Right atrium auricular region (tissue), 2 donors: ENCODE measurements around the gene NACC2. TPM values are rescaled to one million over a fixed set of nuclear protein-coding genes. Genes with fewer than 3 reads are reported as not detected.
A peak's percentile ranks its signal among the peaks of the same experiment; 100 is the strongest.

Experiments used
- DNase-seq: peaks from one replicate; pipeline ENCODE4 v3.0.0-alpha.2; 2019; ENCODE audit warnings: low spot score
- H3K27ac ChIP-seq, 2 donors: fragments of 200-600 bp; sonication (generic); 1 replicate in 1 of 2; 2 replicates in 1 of 2; pipeline ENCODE4 v1.5.1; 2016 to 2019
- H3K27me3 ChIP-seq, 2 donors: fragments of 200-600 bp; sonication (generic); one replicate each; pipeline versions ENCODE4 v1.5.1 to v1.6.0; 2017 to 2019
- H3K36me3 ChIP-seq: fragments of 200-600 bp; sonication (generic); one replicate; pipeline ENCODE4 v1.5.1; 2016
- H3K4me1 ChIP-seq, 2 donors: fragments of 200-600 bp; sonication (generic); one replicate each; pipeline versions ENCODE4 v1.5.1 to v1.6.0; 2017 to 2019
- H3K4me3 ChIP-seq, 2 donors: fragments of 200-600 bp; sonication (generic); 1 replicate in 1 of 2; 2 replicates in 1 of 2; pipeline ENCODE4 v1.5.1; 2017 to 2019; ENCODE audit warnings: mild to moderate bottlenecking in 1 of 2, moderate library complexity in 1 of 2
- H3K9me3 ChIP-seq, 2 donors: fragments of 200-600 bp; sonication (generic); one replicate each; pipeline ENCODE4 v1.5.1; 2019
- total RNA-seq, 2 donors: library from RNA; depleted of rRNA; stranded (reverse); fragments of >200 nt; gene quantifications; one replicate each; pipeline ENCODE4 v1.1.0, GENCODE V29; 2016
- TF ChIP-seq, protein P1 (sequence below), 2 donors: fragments of 200-600 bp; sonication (generic); IDR thresholded peaks; one replicate each; pipeline ENCODE4 v1.5.1; 2019; ENCODE audit warnings: antibody characterized with exemption in 2 of 2

NACC2 gene
- total RNA-seq, 2 donors from 2014 or later, result 49.1 to 55.5 TPM

DNA sequence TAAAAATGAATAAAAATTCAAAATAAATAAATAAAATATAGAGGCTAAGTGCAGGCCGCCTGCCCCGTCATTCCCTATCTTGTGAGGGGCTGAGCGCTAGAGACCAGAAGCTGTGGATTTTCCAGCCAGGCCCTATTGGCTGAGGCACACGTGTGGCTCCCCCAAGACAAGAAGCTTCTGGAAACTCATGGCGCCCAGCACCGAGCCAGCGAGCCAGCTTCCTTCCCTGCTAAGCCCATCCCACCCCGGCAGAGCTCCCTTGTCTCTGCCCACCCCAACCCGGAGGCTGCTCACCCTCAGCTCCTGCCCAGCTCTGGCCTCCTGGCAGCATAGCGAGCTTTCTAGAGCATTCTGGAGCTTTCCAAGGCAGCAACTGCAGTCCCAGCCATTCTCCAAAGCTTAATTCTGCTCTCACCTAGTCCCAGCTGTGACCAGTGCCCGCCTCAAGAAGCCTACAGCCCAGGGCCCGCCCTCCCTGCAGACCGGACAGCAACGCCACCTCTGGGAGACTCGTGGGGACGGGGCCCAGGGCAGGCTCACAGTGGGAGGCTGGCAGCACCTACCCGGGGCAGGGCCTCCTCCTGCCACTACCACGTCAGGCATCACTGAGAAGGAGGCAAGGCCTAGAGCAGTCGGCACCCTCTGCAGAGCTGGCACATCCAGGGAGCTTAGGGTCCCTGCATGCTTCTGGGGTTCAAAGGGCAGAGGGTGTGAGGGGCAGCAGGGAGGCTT is 46.8 kb upstream of the NACC2 start:
- no peaks in the 10 kb centered on the region for H3K9me3 ChIP-seq
- TF ChIP-seq, protein P1, sequence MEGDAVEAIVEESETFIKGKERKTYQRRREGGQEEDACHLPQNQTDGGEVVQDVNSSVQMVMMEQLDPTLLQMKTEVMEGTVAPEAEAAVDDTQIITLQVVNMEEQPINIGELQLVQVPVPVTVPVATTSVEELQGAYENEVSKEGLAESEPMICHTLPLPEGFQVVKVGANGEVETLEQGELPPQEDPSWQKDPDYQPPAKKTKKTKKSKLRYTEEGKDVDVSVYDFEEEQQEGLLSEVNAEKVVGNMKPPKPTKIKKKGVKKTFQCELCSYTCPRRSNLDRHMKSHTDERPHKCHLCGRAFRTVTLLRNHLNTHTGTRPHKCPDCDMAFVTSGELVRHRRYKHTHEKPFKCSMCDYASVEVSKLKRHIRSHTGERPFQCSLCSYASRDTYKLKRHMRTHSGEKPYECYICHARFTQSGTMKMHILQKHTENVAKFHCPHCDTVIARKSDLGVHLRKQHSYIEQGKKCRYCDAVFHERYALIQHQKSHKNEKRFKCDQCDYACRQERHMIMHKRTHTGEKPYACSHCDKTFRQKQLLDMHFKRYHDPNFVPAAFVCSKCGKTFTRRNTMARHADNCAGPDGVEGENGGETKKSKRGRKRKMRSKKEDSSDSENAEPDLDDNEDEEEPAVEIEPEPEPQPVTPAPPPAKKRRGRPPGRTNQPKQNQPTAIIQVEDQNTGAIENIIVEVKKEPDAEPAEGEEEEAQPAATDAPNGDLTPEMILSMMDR (IDR thresholded peaks at IDR 0.05), result no peak
- H3K4me3 ChIP-seq, result no peak overlapping the region
- DNase-seq, result no peak
- H3K4me1 ChIP-seq, result no peaks in the 10 kb centered on the region
- no peak overlapping the region for H3K27ac ChIP-seq
- no peaks in the 10 kb centered on the region for H3K36me3 ChIP-seq
- no peaks in the 10 kb centered on the region for H3K27me3 ChIP-seq

DNA sequence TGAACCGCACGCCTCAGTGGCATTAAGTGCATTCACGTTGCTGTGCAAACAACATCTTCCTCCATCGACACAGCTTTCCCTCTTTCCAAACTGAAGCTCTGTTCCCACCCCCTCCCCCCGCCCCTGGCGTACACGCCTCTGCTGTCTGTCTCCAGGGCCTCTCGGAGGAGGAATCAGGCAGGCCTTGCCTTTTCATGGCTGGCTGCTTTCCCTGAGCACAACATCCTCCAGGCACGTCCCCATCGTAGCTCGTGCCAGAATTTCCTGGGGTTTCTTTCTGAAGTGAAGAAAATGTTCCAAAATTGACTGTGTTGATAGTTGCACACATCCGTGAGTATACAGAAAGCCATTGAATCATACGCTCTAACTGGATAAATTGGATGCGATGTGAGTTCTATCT is 45.9 kb upstream of the NACC2 start:
- DNase-seq, result no peak
- TF ChIP-seq, protein P1 (IDR thresholded peaks at IDR 0.05), result no peak
- no peaks in the 10 kb centered on the region for H3K36me3 ChIP-seq
- no peak overlapping the region for H3K27ac ChIP-seq
- no peaks in the 10 kb centered on the region for H3K9me3 ChIP-seq
- no peak overlapping the region for H3K4me3 ChIP-seq
- no peaks in the 10 kb centered on the region for H3K27me3 ChIP-seq
- no peaks in the 10 kb centered on the region for H3K4me1 ChIP-seq

DNA sequence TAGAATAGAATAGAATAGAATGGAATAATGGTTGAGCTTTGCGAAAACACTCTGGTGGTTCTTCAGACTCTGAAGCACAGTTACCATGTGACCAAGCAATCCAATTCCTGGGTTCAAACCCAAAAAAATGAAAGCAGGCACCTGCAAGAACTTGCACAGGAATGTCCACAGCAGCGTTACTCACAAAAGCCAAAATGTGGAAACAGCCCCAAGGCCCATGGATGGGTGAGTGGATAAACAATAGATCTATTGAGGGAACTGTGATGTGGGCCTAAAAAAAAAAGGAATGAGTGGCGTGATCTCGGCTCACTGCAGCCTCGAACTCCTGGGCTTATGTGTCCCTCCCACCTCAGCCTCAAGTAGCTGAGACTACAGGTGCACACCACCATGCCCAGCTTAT is 45.0 kb upstream of the NACC2 start:
- Histone ChIP-seq H3K9me3 (no peaks in the 10 kb centered on the region), H3K27me3 (no peaks in the 10 kb centered on the region), H3K27ac (no peak overlapping the region), H3K4me3 (no peak overlapping the region), H3K4me1 (no peaks in the 10 kb centered on the region), H3K36me3 (no peaks in the 10 kb centered on the region)
- DNase-seq, result no peak
- TF ChIP-seq, protein P1 (IDR thresholded peaks at IDR 0.05), result no peak

DNA sequence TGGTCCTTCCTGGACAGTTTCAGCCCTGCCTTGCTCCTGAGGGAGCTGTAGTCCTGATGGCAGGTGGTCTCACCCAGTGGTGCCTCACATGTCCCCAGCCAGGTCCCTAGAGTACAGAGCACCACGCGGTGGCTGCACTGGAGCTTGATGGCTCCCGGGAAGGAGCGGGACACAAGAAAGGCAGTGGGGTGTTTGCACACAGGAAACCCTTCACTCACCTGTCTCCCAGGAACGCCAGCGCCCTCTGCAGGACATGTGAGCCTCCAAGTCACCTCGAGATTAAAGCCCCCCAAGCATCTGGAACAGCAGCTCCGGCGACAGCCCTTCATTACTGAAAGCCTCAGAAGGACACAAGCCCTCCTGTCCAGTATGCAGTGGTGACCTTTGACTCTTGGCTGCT is 43.5 kb upstream of the NACC2 start:
- TF ChIP-seq, protein P1 (IDR thresholded peaks at IDR 0.05), result peak in 1 of 2 donors; percentile 19
- Histone ChIP-seq H3K4me3 (no peak overlapping the region), H3K27me3 (no peaks in the 10 kb centered on the region), H3K27ac (no peak overlapping the region), H3K36me3 (no peaks in the 10 kb centered on the region), H3K9me3 (no peaks in the 10 kb centered on the region), H3K4me1 (peaks cover 0 to 9% of the 10 kb centered on the region in 2 donors)
- no peak for DNase-seq

DNA sequence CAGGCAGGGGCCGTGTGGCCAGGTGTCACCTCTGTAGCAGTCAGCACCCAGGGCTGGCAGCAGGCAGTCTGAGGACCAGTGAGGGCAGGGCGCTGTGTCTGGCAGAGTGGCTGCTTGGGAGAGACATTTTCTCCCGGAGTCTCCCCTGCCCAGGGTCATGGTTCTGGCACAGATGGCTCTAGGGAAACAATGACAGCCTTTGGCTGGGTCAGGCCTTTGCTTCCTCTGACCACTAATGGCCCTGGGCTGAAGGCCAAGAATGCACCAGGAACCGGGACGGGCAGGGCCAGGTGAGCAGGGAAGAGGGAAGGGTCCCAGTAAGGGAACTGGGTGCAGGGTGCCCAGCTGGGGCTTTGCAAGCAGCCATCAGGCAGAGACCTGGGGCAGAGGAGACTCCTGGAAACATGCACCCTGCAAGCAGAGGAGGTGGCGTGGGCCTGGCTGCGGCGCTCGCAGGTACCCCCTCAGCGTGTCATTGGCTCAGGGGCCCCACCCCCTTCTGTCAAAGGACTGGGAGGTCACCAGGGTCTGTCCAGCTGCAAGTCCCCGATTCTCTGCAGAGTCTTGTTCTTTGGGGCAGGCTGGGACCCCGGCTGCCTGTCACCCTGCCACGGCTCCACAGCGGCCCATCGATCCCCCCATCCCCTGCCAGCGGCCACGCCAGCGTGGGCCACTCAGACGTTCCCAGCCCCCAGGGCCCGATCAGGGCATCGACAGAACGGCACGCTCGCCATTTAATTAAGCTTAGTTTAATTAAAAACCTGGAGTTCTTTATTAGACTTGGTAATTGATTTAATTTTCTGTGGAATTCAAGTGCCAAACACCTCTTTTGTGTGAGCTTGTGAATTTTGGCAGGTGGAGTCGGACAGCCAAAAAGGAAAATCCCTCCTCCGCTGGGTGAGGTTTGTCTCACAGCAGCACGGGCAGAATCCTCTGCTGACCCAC is 42.5 kb upstream of the NACC2 start:
- H3K4me3 ChIP-seq, result no peak overlapping the region
- DNase-seq, result no peak
- H3K9me3 ChIP-seq, result no peaks in the 10 kb centered on the region
- H3K27me3 ChIP-seq, result no peaks in the 10 kb centered on the region
- H3K36me3 ChIP-seq, result no peaks in the 10 kb centered on the region
- TF ChIP-seq, protein P1 (IDR thresholded peaks at IDR 0.05), result no peak
- H3K27ac ChIP-seq, result no peak overlapping the region
- H3K4me1 ChIP-seq, result peaks cover 0 to 19% of the 10 kb centered on the region in 2 donors
